HCT116 (cell line): ENCODE data around the gene FRMPD1. TPM values are rescaled to one million over a fixed set of nuclear protein-coding genes. Genes with fewer than 3 reads are reported as not detected.
"Not testable (repeated sequence)": the region's sequence is repeated elsewhere in the genome, so short reads cannot be mapped to it uniquely, and the experiment has no call there.

Experiments used
- ATAC-seq: fragments of 200-7000 bp; cut with Tn5 transposase; 2 replicates; pipeline ENCODE4 v1.9.1; 2020; ENCODE audit warnings: mild to moderate bottlenecking, moderate library complexity
- BruUV-seq: library from RNA; stranded (reverse); fragments of 400-500 nt; replicated peaks from 2 replicates; lab custom pipeline; 2021; lab: Mats Ljungman, UMichigan
- CTCF ChIA-PET: fragments of 300-600 bp; sonication (Branson Sonifier 250); formaldehyde crosslinking; loops from one replicate; lab custom pipeline; 2021; ENCODE audit warnings: antibody characterized with exemption; lab: Charles Lee
- POLR2A ChIA-PET: fragments of 300-600, 350-600 bp; sonication (Branson Sonifier 250); formaldehyde crosslinking; loops from one replicate; lab custom pipeline; 2021; ENCODE audit warnings: antibody characterized with exemption; lab: Charles Lee
- RAD21 ChIA-PET, 2 experiments: fragments of 300-600 bp; sonication (Branson Sonifier 250); formaldehyde crosslinking; loops; one replicate each; lab custom pipeline; 2023; ENCODE audit warnings: low total read pairs in 2 of 2; ENCODE audit not compliant: uncharacterized antibody in 2 of 2, unreplicated experiment in 2 of 2, low non-redundant PET in 1 of 2; lab: Charles Lee
- DNase-seq: peaks from one replicate; pipeline ENCODE4 v3.0.0-alpha.2; 2010; ENCODE audit warnings: low read depth, low spot score
- H2AFZ ChIP-seq: fragments of 200-600 bp; shearing (Covaris generic), sonication (generic); 2 replicates; pipeline ENCODE4 v1.6.1; 2017; ENCODE audit warnings: low read depth, mixed run types, mixed read lengths, antibody characterized with exemption, low read length; ENCODE audit not compliant: poor library complexity, severe bottlenecking
- H3K27ac ChIP-seq: 2 replicates; pipeline ENCODE4 v1.5.1; 2012; ENCODE audit warnings: low read depth, low read length
- H3K27me3 ChIP-seq: fragments of 200-600 bp; sonication (generic); 2 replicates; pipeline ENCODE4 v1.6.1; 2016; ENCODE audit warnings: mixed run types, low read length, mixed read lengths; ENCODE audit not compliant: insufficient read depth
- H3K36me3 ChIP-seq, 2 experiments: fragments of 200-500 bp in 1 of 2; fragments of 200-600 bp in 1 of 2; sonication (Bioruptor generic) in 1 of 2; sonication (generic) in 1 of 2; 2 replicates each; pipeline versions ENCODE4 v1.5.1 to v1.6.1; 2014 to 2016; ENCODE audit warnings: low read length in 2 of 2, inconsistent platforms in 1 of 2, mixed read lengths in 1 of 2, mixed run types in 1 of 2; ENCODE audit not compliant: insufficient read depth in 2 of 2, control insufficient read depth in 1 of 2
- H3K4me1 ChIP-seq, 2 experiments: fragments of 200-600 bp in 1 of 2; sonication (generic) in 1 of 2; 2 replicates each; pipeline versions ENCODE4 v1.5.1 to v1.6.1; 2012 to 2017; ENCODE audit warnings: low read length in 2 of 2, inconsistent platforms in 1 of 2, mild to moderate bottlenecking in 1 of 2, mixed read lengths in 1 of 2, mixed run types in 1 of 2, moderate library complexity in 1 of 2; ENCODE audit not compliant: insufficient read depth in 2 of 2, control insufficient read depth in 1 of 2
- H3K4me2 ChIP-seq: fragments of 200-600 bp; sonication (generic); 2 replicates; pipeline ENCODE4 v1.6.1; 2017; ENCODE audit warnings: mixed run types, low read length, mixed read lengths
- H3K4me3 ChIP-seq, 2 experiments: fragments of 200-600 bp in 1 of 2; sonication (generic) in 1 of 2; replicated peaks in 1 of 2; 2 replicates each; pipeline ENCODE4 v1.5.1; 2011 to 2016; ENCODE audit warnings: low read length in 2 of 2, control low read depth in 1 of 2, low read depth in 1 of 2, mild to moderate bottlenecking in 1 of 2, mixed read lengths in 1 of 2, mixed run types in 1 of 2
- H3K79me2 ChIP-seq: fragments of 200-600 bp; sonication (generic); 2 replicates; pipeline ENCODE4 v1.6.1; 2017; ENCODE audit warnings: mild to moderate bottlenecking, mixed run types, low read length, moderate library complexity, mixed read lengths; ENCODE audit not compliant: insufficient read depth
- H3K9ac ChIP-seq: fragments of 200-600 bp; sonication (generic); 2 replicates; pipeline ENCODE4 v1.6.1; 2016; ENCODE audit warnings: low read length, mixed read lengths
- H3K9me2 ChIP-seq: fragments of 200-600 bp; sonication (generic), shearing (Covaris generic); 2 replicates; pipeline ENCODE4 v1.6.1; 2017; ENCODE audit warnings: mixed run types, mild to moderate bottlenecking, moderate library complexity; ENCODE audit not compliant: insufficient read depth
- H3K9me3 ChIP-seq, 2 experiments: fragments of 200-500 bp in 1 of 2; fragments of 200-600 bp in 1 of 2; sonication (Bioruptor generic) in 1 of 2; sonication (generic) in 1 of 2; 2 replicates each; pipeline ENCODE4 v1.6.1; 2014 to 2017; ENCODE audit warnings: low read length in 2 of 2, mixed read lengths in 2 of 2, inconsistent platforms in 1 of 2, low read depth in 1 of 2, mild to moderate bottlenecking in 1 of 2, mixed run types in 1 of 2, moderate library complexity in 1 of 2; ENCODE audit not compliant: control insufficient read depth in 1 of 2, insufficient read depth in 1 of 2
- H4K20me1 ChIP-seq: fragments of 200-600 bp; sonication (generic), shearing (Covaris generic); 2 replicates; pipeline ENCODE4 v1.6.1; 2017; ENCODE audit warnings: mixed run types, mild to moderate bottlenecking, moderate library complexity; ENCODE audit not compliant: insufficient read depth
- CBX3 ChIP-seq: IDR thresholded peaks from 2 replicates; pipeline ENCODE4 v1.6.1; 2012; ENCODE audit warnings: low read depth
- CEBPB ChIP-seq: IDR thresholded peaks from 2 replicates; pipeline ENCODE4 v1.6.1; 2012; ENCODE audit warnings: low read depth
- CTCF ChIP-seq, 3 experiments: fragments of 200-600 bp in 1 of 3; sonication (generic) in 1 of 3; IDR thresholded peaks in 2 of 3; conservative IDR thresholded peaks in 1 of 3; 2 replicates each; pipeline ENCODE4 v1.5.1; 2012 to 2017; ENCODE audit warnings: low read depth in 2 of 3, low read length in 2 of 3, antibody characterized with exemption in 1 of 3, borderline replicate concordance in 1 of 3, control low read depth in 1 of 3, mild to moderate bottlenecking in 1 of 3, mixed read lengths in 1 of 3, mixed run types in 1 of 3, moderate library complexity in 1 of 3; ENCODE audit not compliant: insufficient read depth in 1 of 3
- EZH2phosphoT487 ChIP-seq: fragments of 200-600 bp; IDR thresholded peaks from 2 replicates; pipeline ENCODE4 v1.6.1; 2018; ENCODE audit warnings: antibody characterized with exemption, borderline replicate concordance
- JUND ChIP-seq: IDR thresholded peaks from 2 replicates; pipeline ENCODE4 v1.6.1; 2012
- POLR2AphosphoS5 ChIP-seq: IDR thresholded peaks from 2 replicates; pipeline ENCODE4 v1.6.1; 2011; ENCODE audit warnings: mild to moderate bottlenecking, low read depth, low read length, moderate library complexity
- RAD21 ChIP-seq: IDR thresholded peaks from 2 replicates; pipeline ENCODE4 v1.6.1; 2012; ENCODE audit warnings: low read depth, mild to moderate bottlenecking
- REST ChIP-seq: IDR thresholded peaks from 2 replicates; pipeline ENCODE4 v1.6.1; 2012; ENCODE audit warnings: low read depth
- SP1 ChIP-seq: IDR thresholded peaks from 2 replicates; pipeline ENCODE4 v1.6.1; 2012; ENCODE audit warnings: low read depth
- ZNF274 ChIP-seq: fragments of 200-500 bp; sonication (Bioruptor generic); IDR thresholded peaks from 2 replicates; pipeline ENCODE4 v1.6.1; 2014; ENCODE audit warnings: mild to moderate bottlenecking, low read depth, low read length, inconsistent platforms
- intact Hi-C: fragments of 100-400 bp; cut with micrococcal nuclease; formaldehyde crosslinking; loops from 2 replicates; pipeline ENCODE4 v1.10.0; 2022
- total RNA-seq: library from RNA; stranded (reverse); gene quantifications from one replicate; pipeline ENCODE4 v1.2.1, GENCODE V29; 2021; ENCODE audit not compliant: unreplicated experiment

FRMPD1 gene
- total RNA-seq, 1 experiment from 2014 or later, result 0.52 TPM

GRCh38 chr9:37765263-37765662, 114.5 kb downstream of the FRMPD1 start:
- CTCF ChIA-PET, H3K27ac ChIP-seq, H4K20me1 ChIP-seq, H3K79me2 ChIP-seq, H3K27me3 ChIP-seq, H3K4me1 ChIP-seq, intact Hi-C loops, RAD21 ChIA-PET, H3K9ac ChIP-seq, POLR2A ChIA-PET, H3K4me2 ChIP-seq, H3K9me2 ChIP-seq, H3K9me3 ChIP-seq, BruUV-seq, H2AFZ ChIP-seq, H3K36me3 ChIP-seq, DNase-seq, H3K4me3 ChIP-seq, ATAC-seq: not testable (repeated sequence)

GRCh38 chr9:37769306-37769705, 118.6 kb downstream of the FRMPD1 start:
- BruUV-seq, result no TSS peak

GRCh38 chr9:37769995-37770394, 119.2 kb downstream of the FRMPD1 start:
- Histone ChIP-seq H3K36me3 (peaks cover 8 to 13% of the 10 kb centered on the region in 2 experiments; a peak in 1 of 4 replicates), H3K27ac (no peak overlapping the region), H3K4me3 (no peak overlapping the region), H3K9me2 (no peaks in the 10 kb centered on the region), H3K9me3 (no peaks in the 10 kb centered on the region), H4K20me1 (peaks cover 5% of the 10 kb centered on the region; the same call in 1 of the 2 replicates), H2AFZ (no peak overlapping the region), H3K9ac (no peak overlapping the region), H3K4me2 (no peak overlapping the region), H3K4me1 (no peaks in the 10 kb centered on the region), H3K79me2 (no peaks in the 10 kb centered on the region), H3K27me3 (no peaks in the 10 kb centered on the region)
- ChIA-PET RAD21 (no interaction called here), POLR2A (no interaction called here), CTCF (no interaction called here)
- BruUV-seq, result no TSS peak
- no peak for DNase-seq
- intact Hi-C loops, result no loop called here
- no peak for ATAC-seq
- TF ChIP-seq JUND (no peak), CTCF (IDR thresholded peaks at IDR 0.05 in 2 of 3, conservative IDR thresholded peaks at IDR 0.05 in 1 of 3; ENCODE audit: borderline replicate concordance in 1 of 3, insufficient read depth in 1 of 3, low read depth in 2 of 3, low read length in 2 of 3) (no peak), EZH2phosphoT487 (no peak), REST (no peak), CBX3 (no peak), RAD21 (no peak), CEBPB (no peak)

More at GRCh38 chr9:37769306-37769705, 118.6 kb downstream of the FRMPD1 start:
- Histone ChIP-seq H2AFZ (no peak overlapping the region), H3K4me2 (no peak overlapping the region), H3K9me3 (no peaks in the 10 kb centered on the region), H3K36me3 (peaks cover 8 to 11% of the 10 kb centered on the region in 2 experiments; a peak in 1 of 4 replicates), H3K9me2 (no peaks in the 10 kb centered on the region), H4K20me1 (peaks cover under 1% of the 10 kb centered on the region; the same call in 1 of the 2 replicates), H3K4me3 (no peak overlapping the region), H3K27me3 (no peaks in the 10 kb centered on the region), H3K27ac (no peak overlapping the region), H3K79me2 (no peaks in the 10 kb centered on the region), H3K9ac (no peak overlapping the region), H3K4me1 (no peaks in the 10 kb centered on the region)
- RAD21 ChIA-PET, result no interaction called here
- DNase-seq (no peak), ATAC-seq (no peak)
- CTCF ChIA-PET, result no interaction called here
- POLR2A ChIA-PET, result no interaction called here
- intact Hi-C loops, result no loop called here
- TF ChIP-seq POLR2AphosphoS5, result no peak
- TF ChIP-seq ZNF274, result no peak
- TF ChIP-seq EZH2phosphoT487, result no peak
- no peak for TF ChIP-seq SP1
